HCT116 (cell line): Measurements from ENCODE around the gene DCP1A.
A peak's percentile ranks its signal among the peaks of the same experiment; 100 is the strongest.

Source experiments
- EZH2 ChIP-seq: fragments of 200-600 bp; sonication (generic); IDR thresholded peaks from 2 replicates; pipeline ENCODE4 v1.6.1; 2017; ENCODE audit warnings: antibody characterized with exemption, mixed run types
- FOSL1 ChIP-seq: IDR thresholded peaks from 2 replicates; pipeline ENCODE4 v1.6.1; 2012; ENCODE audit warnings: low read depth
- JUND ChIP-seq: IDR thresholded peaks from 2 replicates; pipeline ENCODE4 v1.6.1; 2012
- POLR2A ChIP-seq: IDR thresholded peaks from 2 replicates; pipeline ENCODE4 v1.7.0; 2011; ENCODE audit warnings: borderline replicate concordance; ENCODE audit not compliant: insufficient read depth, insufficient read length; ENCODE audit errors: extremely low read depth
- POLR2AphosphoS5 ChIP-seq: IDR thresholded peaks from 2 replicates; pipeline ENCODE4 v1.6.1; 2011; ENCODE audit warnings: mild to moderate bottlenecking, low read depth, low read length, moderate library complexity
- RAD21 ChIP-seq: IDR thresholded peaks from 2 replicates; pipeline ENCODE4 v1.6.1; 2012; ENCODE audit warnings: low read depth, mild to moderate bottlenecking
- REST ChIP-seq: IDR thresholded peaks from 2 replicates; pipeline ENCODE4 v1.6.1; 2012; ENCODE audit warnings: low read depth
- SIN3A ChIP-seq: IDR thresholded peaks from 2 replicates; pipeline ENCODE4 v1.6.1; 2012; ENCODE audit warnings: low read depth
- SP1 ChIP-seq: IDR thresholded peaks from 2 replicates; pipeline ENCODE4 v1.6.1; 2012; ENCODE audit warnings: low read depth
- SRF ChIP-seq: IDR thresholded peaks from 2 replicates; pipeline ENCODE4 v1.6.1; 2012; ENCODE audit warnings: low read depth
- ZBTB33 ChIP-seq: IDR thresholded peaks from 2 replicates; pipeline ENCODE4 v1.6.1; 2011; ENCODE audit warnings: mild to moderate bottlenecking, low read length, moderate library complexity; ENCODE audit not compliant: insufficient replicate concordance; ENCODE audit errors: extremely low read depth
- ZFX ChIP-seq: fragments of 450-650 bp; IDR thresholded peaks from 2 replicates; pipeline ENCODE4 v1.6.1; 2017
- ZNF274 ChIP-seq: fragments of 200-500 bp; sonication (Bioruptor generic); IDR thresholded peaks from 2 replicates; pipeline ENCODE4 v1.6.1; 2014; ENCODE audit warnings: mild to moderate bottlenecking, low read depth, low read length, inconsistent platforms
- TF ChIP-seq, protein P1 (sequence below), 3 experiments: fragments of 200-600 bp in 1 of 3; sonication (generic) in 1 of 3; IDR thresholded peaks in 2 of 3; conservative IDR thresholded peaks in 1 of 3; 2 replicates each; pipeline ENCODE4 v1.5.1; 2012 to 2017; ENCODE audit warnings: low read depth in 2 of 3, low read length in 2 of 3, antibody characterized with exemption in 1 of 3, borderline replicate concordance in 1 of 3, control low read depth in 1 of 3, mild to moderate bottlenecking in 1 of 3, mixed read lengths in 1 of 3, mixed run types in 1 of 3, moderate library complexity in 1 of 3; ENCODE audit not compliant: insufficient read depth in 1 of 3

DNA sequence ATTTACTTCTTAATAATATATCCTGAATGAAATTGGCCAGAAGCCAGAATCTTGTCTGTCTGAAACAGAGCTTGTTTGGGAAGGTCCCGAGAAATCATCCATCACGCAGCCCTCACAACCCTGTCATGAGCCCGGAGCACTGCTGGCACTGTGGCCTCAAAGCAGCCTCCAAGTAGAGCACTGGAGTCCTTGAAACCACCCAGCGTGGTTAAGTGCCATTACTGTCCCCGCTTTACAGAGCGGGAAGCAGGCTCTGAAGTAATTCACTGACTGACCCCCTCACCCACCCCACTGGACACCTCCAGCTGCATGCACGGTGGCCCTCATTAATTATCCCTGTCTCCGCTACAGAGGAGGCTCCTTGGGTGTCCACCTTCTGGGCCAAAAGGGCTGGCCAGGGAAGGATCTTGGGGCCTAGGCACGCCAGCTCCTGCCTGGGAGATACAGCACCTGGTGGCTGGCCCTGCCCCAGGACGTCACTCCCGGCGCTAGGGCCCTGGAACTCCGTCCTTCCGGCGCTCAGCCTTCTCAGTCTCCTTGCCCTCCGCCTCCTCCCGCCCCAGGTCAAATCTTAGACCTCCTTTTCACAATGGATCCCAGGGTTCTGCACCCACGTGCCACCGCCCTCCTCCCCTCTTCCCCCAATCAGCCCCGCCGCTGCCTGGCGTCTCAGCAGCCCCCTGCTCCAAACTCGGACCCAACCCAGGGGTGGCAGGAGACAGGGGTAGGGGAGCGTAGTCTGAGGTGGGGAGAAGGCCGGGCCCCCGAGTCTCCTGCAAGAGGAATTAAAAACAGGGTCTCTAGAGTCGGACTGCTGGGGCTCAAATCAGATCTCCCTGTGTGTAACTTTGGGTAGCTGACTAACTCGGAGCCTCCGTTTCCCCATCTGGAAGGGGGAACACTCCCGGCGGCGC lies 92.6 kb downstream of the DCP1A start:
- TF ChIP-seq, protein P1, sequence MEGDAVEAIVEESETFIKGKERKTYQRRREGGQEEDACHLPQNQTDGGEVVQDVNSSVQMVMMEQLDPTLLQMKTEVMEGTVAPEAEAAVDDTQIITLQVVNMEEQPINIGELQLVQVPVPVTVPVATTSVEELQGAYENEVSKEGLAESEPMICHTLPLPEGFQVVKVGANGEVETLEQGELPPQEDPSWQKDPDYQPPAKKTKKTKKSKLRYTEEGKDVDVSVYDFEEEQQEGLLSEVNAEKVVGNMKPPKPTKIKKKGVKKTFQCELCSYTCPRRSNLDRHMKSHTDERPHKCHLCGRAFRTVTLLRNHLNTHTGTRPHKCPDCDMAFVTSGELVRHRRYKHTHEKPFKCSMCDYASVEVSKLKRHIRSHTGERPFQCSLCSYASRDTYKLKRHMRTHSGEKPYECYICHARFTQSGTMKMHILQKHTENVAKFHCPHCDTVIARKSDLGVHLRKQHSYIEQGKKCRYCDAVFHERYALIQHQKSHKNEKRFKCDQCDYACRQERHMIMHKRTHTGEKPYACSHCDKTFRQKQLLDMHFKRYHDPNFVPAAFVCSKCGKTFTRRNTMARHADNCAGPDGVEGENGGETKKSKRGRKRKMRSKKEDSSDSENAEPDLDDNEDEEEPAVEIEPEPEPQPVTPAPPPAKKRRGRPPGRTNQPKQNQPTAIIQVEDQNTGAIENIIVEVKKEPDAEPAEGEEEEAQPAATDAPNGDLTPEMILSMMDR (IDR thresholded peaks at IDR 0.05 in 2 of 3, conservative IDR thresholded peaks at IDR 0.05 in 1 of 3; ENCODE audit: borderline replicate concordance in 1 of 3, insufficient read depth in 1 of 3, low read depth in 2 of 3, low read length in 2 of 3): no peak
- TF ChIP-seq POLR2A (peak; percentile 22), FOSL1 (peak; percentile 48; the same call in 1 of the 2 replicates), JUND (no peak), SRF (no peak), POLR2AphosphoS5 (peak; percentile 48), ZBTB33 (no peak), REST (no peak), EZH2 (no peak), SP1 (peak; percentile 52; the same call in 1 of the 2 replicates), RAD21 (no peak), SIN3A (peak; percentile 68), ZFX (no peak), ZNF274 (no peak)
